IMR-90 (cell line): ENCODE measurements around the gene SEC11C. TPM values are rescaled to one million over a fixed set of nuclear protein-coding genes. Genes with fewer than 3 reads are reported as not detected.
A peak's percentile ranks its signal among the peaks of the same experiment; 100 is the strongest.

Source experiments
- ATAC-seq: fragments of 200-7000 bp; cut with Tn5 transposase; 2 replicates; pipeline ENCODE4 v1.9.1; 2020; ENCODE audit warnings: low read depth, mild to moderate bottlenecking, moderate library complexity
- Bru-seq: library from RNA; stranded (reverse); fragments of 400-500 nt; gene quantifications from one replicate; lab custom pipeline; 2021; lab: Mats Ljungman, UMichigan
- BruChase-seq, 2 experiments: library from RNA; stranded (reverse); fragments of 400-500 nt; gene quantifications; one replicate each; lab custom pipeline; 2021; lab: Mats Ljungman, UMichigan
- BruUV-seq: library from RNA; stranded (reverse); fragments of 400-500 nt; replicated peaks from 2 replicates; lab custom pipeline; 2021; lab: Mats Ljungman, UMichigan
- CTCF ChIA-PET: fragments of 300-600 bp; formaldehyde crosslinking; extraction: SDS; loops from one replicate; lab custom pipeline; 2021; ENCODE audit warnings: antibody characterized with exemption; lab: Yijun Ruan, JAX
- POLR2A ChIA-PET: fragments of 300-600 bp; sonication (Branson Sonifier 250); formaldehyde crosslinking; loops from one replicate; lab custom pipeline; 2022; ENCODE audit warnings: antibody characterized with exemption; ENCODE audit not compliant: unreplicated experiment; lab: Charles Lee
- DNase-seq: peaks from one replicate; pipeline ENCODE4 v3.0.0; 2013
- H2AFZ ChIP-seq: replicated peaks from 2 replicates; pipeline ENCODE3; 2013; ENCODE audit warnings: low read length, mild to moderate bottlenecking; ENCODE audit not compliant: poor library complexity
- H2AK5ac ChIP-seq: 2 replicates; pipeline ENCODE4 v1.6.1; 2013; ENCODE audit warnings: low read depth, low read length, inconsistent platforms
- H2AK9ac ChIP-seq: replicated peaks from 2 replicates; pipeline ENCODE3; 2013; ENCODE audit warnings: mild to moderate bottlenecking, low read depth, low read length, moderate library complexity; ENCODE audit not compliant: poor library complexity
- H2BK120ac ChIP-seq: 2 replicates; pipeline ENCODE4 v1.6.1; 2013; ENCODE audit warnings: low read depth, low read length, inconsistent platforms
- H2BK15ac ChIP-seq: 3 replicates; pipeline ENCODE4 v1.6.1; 2013; ENCODE audit warnings: low read depth, low read length, inconsistent platforms
- H2BK20ac ChIP-seq: 2 replicates; pipeline ENCODE4 v1.6.1; 2013; ENCODE audit warnings: low read depth, mild to moderate bottlenecking, inconsistent platforms, low read length, moderate library complexity
- H2BK5ac ChIP-seq: 2 replicates; pipeline ENCODE4 v1.6.1; 2013; ENCODE audit warnings: mild to moderate bottlenecking, low read depth, low read length, inconsistent platforms; ENCODE audit not compliant: poor library complexity, severe bottlenecking
- H3K14ac ChIP-seq: replicated peaks from 2 replicates; pipeline ENCODE4 v1.6.1; 2013; ENCODE audit warnings: low read depth, low read length, inconsistent platforms
- H3K18ac ChIP-seq: 2 replicates; pipeline ENCODE4 v1.6.1; 2013; ENCODE audit warnings: low read depth, low read length, control low read depth
- H3K23ac ChIP-seq: 2 replicates; pipeline ENCODE4 v1.6.1; 2013; ENCODE audit warnings: low read depth, low read length, inconsistent platforms
- H3K27ac ChIP-seq: 2 replicates; pipeline ENCODE4 v1.5.1; 2013; ENCODE audit warnings: mild to moderate bottlenecking, control low read depth, low read length; ENCODE audit not compliant: insufficient read depth
- H3K27me3 ChIP-seq: 2 replicates; pipeline ENCODE4 v1.6.1; 2013; ENCODE audit warnings: low read length; ENCODE audit not compliant: control insufficient read depth, insufficient read depth
- H3K36me3 ChIP-seq: 2 replicates; pipeline ENCODE4 v1.6.1; 2013; ENCODE audit warnings: low read length, mixed read lengths; ENCODE audit not compliant: control insufficient read depth, insufficient read depth
- H3K4ac ChIP-seq: 2 replicates; pipeline ENCODE4 v1.6.1; 2013; ENCODE audit warnings: low read depth, low read length, inconsistent platforms
- H3K4me1 ChIP-seq: 2 replicates; pipeline ENCODE4 v1.6.1; 2013; ENCODE audit warnings: low read length, mixed read lengths; ENCODE audit not compliant: control insufficient read depth, insufficient read depth
- H3K4me2 ChIP-seq: 2 replicates; pipeline ENCODE4 v1.6.1; 2013; ENCODE audit warnings: low read depth, mild to moderate bottlenecking, control low read depth, low read length, moderate library complexity
- H3K4me3 ChIP-seq: 2 replicates; pipeline ENCODE4 v1.5.1; 2013; ENCODE audit warnings: low read depth, mild to moderate bottlenecking, control low read depth, low read length, moderate library complexity; ENCODE audit not compliant: insufficient read depth
- H3K56ac ChIP-seq: 2 replicates; pipeline ENCODE4 v1.6.1; 2013; ENCODE audit warnings: low read length, inconsistent platforms; ENCODE audit not compliant: insufficient read depth; ENCODE audit errors: extremely low read depth
- H3K79me1 ChIP-seq, 2 experiments: 2 replicates each; pipeline ENCODE4 v1.6.1; 2013; ENCODE audit warnings: low read length in 2 of 2, inconsistent platforms in 1 of 2, low read depth in 1 of 2
- H3K9ac ChIP-seq: 2 replicates; pipeline ENCODE4 v1.6.1; 2013; ENCODE audit warnings: low read depth, low read length, control low read depth
- H3K9me1 ChIP-seq: 2 replicates; pipeline ENCODE4 v1.6.1; 2013; ENCODE audit warnings: low read length, inconsistent platforms; ENCODE audit not compliant: insufficient read depth
- H3K9me3 ChIP-seq: 2 replicates; pipeline ENCODE4 v1.6.1; 2013; ENCODE audit warnings: low read length; ENCODE audit not compliant: control insufficient read depth, insufficient read depth
- H4K20me1 ChIP-seq: 2 replicates; pipeline ENCODE4 v1.6.1; 2013; ENCODE audit warnings: low read length, inconsistent platforms; ENCODE audit not compliant: insufficient read depth
- H4K5ac ChIP-seq: 2 replicates; pipeline ENCODE4 v1.6.1; 2013; ENCODE audit warnings: mild to moderate bottlenecking, low read depth, low read length, control low read depth
- H4K8ac ChIP-seq, 2 experiments: 2 replicates each; pipeline ENCODE4 v1.6.1; 2013; ENCODE audit warnings: low read depth in 2 of 2, low read length in 2 of 2, control low read depth in 1 of 2, inconsistent platforms in 1 of 2
- H4K91ac ChIP-seq: 2 replicates; pipeline ENCODE4 v1.6.1; 2013; ENCODE audit warnings: low read depth, low read length, inconsistent platforms; ENCODE audit not compliant: insufficient read depth
- CHD1 ChIP-seq: IDR thresholded peaks from 2 replicates; pipeline ENCODE4 v1.6.1; 2012; ENCODE audit warnings: low read depth, low read length, improper control_type of control experiment
- MAFK ChIP-seq: IDR thresholded peaks from 2 replicates; pipeline ENCODE4 v1.6.1; 2012; ENCODE audit warnings: low read depth, low read length, improper control_type of control experiment
- MAZ ChIP-seq: IDR thresholded peaks from 2 replicates; pipeline ENCODE4 v1.6.1; 2012; ENCODE audit warnings: low read depth, mild to moderate bottlenecking, low read length, improper control_type of control experiment, moderate library complexity, borderline replicate concordance
- MXI1 ChIP-seq: IDR thresholded peaks from 2 replicates; pipeline ENCODE4 v1.6.1; 2012; ENCODE audit warnings: low read depth, mild to moderate bottlenecking, low read length, moderate library complexity, borderline replicate concordance
- NFE2L2 ChIP-seq: fragments of 150-350 bp; IDR thresholded peaks from 2 replicates; pipeline ENCODE4 v1.6.1; 2016; ENCODE audit warnings: low read depth, mild to moderate bottlenecking, low read length
- POLR2A ChIP-seq: IDR thresholded peaks from 2 replicates; pipeline ENCODE4 v1.6.1; 2012; ENCODE audit warnings: mild to moderate bottlenecking, low read depth, low read length
- RFX5 ChIP-seq: IDR thresholded peaks from 2 replicates; pipeline ENCODE4 v1.8.0; 2012; ENCODE audit warnings: low read depth, mild to moderate bottlenecking, low read length, moderate library complexity
- SMC3 ChIP-seq: fragments of 150-350 bp; IDR thresholded peaks from 2 replicates; pipeline ENCODE4 v1.6.1; 2016; ENCODE audit warnings: low read depth, mild to moderate bottlenecking, antibody characterized with exemption, low read length, moderate library complexity
- WGBS, 2 experiments: methylation state at CpG; one replicate each; pipeline versions ENCODE4 v1.1.5 to v1.1.7; 2013; ENCODE audit warnings: missing lambda C conversion rate in 2 of 2; ENCODE audit not compliant: insufficient read length in 1 of 2; ENCODE audit errors: extremely low coverage in 2 of 2; 5-methylcytosine and 5-hydroxymethylcytosine counted together
- dilution Hi-C: fragments of 300-500 bp; cut with HindIII; formaldehyde crosslinking; loops from one replicate; pipeline ENCODE4 v1.14.3; 2018; ENCODE audit warnings: low sequenced_read_pairs; ENCODE audit not compliant: unreplicated experiment
- in situ Hi-C: fragments of 300-500 bp; cut with MboI; formaldehyde crosslinking; loops from 3 replicates; pipeline ENCODE4 v1.14.3; 2019; ENCODE audit warnings: low sequenced_read_pairs, inconsistent platforms, mixed read lengths
- intact Hi-C: fragments of 100-400 bp; cut with micrococcal nuclease; formaldehyde crosslinking; loops from 2 replicates; pipeline ENCODE4 v1.10.0; 2022
- long read RNA-seq: library from polyadenylated mRNA; unstranded; transcript quantifications from one replicate; pipeline ENCODE4 v2.0.0, GENCODE V29; 2021; ENCODE audit not compliant: unreplicated experiment
- polyA plus RNA-seq, 3 experiments: library from polyadenylated mRNA; depleted of rRNA; stranded (reverse); fragments of >200 nt; gene quantifications; 2 replicates each; pipeline ENCODE4 v1.2.3, GENCODE V29; 2012; ENCODE audit warnings: low replicate concordance in 1 of 3
- total RNA-seq: library from RNA; depleted of rRNA; stranded (reverse); fragments of >200 nt; gene quantifications from 2 replicates; pipeline ENCODE4 v1.2.3, GENCODE V29; 2012; rRNA removed
- TF ChIP-seq, protein P1 (sequence below): fragments of 150-350 bp; IDR thresholded peaks from 2 replicates; pipeline ENCODE4 v1.6.1; 2016; ENCODE audit warnings: low read depth, mild to moderate bottlenecking, low read length, moderate library complexity, borderline replicate concordance
- TF ChIP-seq, protein P2 (sequence below): fragments of 150-350 bp; IDR thresholded peaks from 2 replicates; pipeline ENCODE4 v1.6.1; 2017; ENCODE audit warnings: mild to moderate bottlenecking, antibody characterized with exemption, low read length, low read depth
- TF ChIP-seq, protein P3 (sequence below): conservative IDR thresholded peaks from 2 replicates; pipeline ENCODE4 v1.5.1; 2012; ENCODE audit warnings: mild to moderate bottlenecking, low read depth, low read length, improper control_type of control experiment

Gene SEC11C
- 8.9 and 10.6 TPM in 2 replicates for total RNA-seq
- 11.9 and 14.4 TPM in 2 replicates for polyA plus RNA-seq (2012; rRNA removed)
- polyA plus RNA-seq (2012; cell fraction: cytosol; rRNA removed), result 4.4 and 8.9 TPM in 2 replicates
- 1.9 and 2.9 TPM in 2 replicates for polyA plus RNA-seq (2012; cell fraction: nucleus; rRNA removed; ENCODE audit: low replicate concordance)
- Bru-seq, nascent RNA, result percentile 46 among the genes with signal in this experiment
- percentile 42 among the genes with signal in this experiment for BruChase-seq, experiment 1, labeled RNA remaining after a 6-hour chase
- percentile 37 among the genes with signal in this experiment for BruChase-seq, experiment 2, labeled RNA remaining after a 2-hour chase
- long read RNA-seq, transcript SEC11C-204 (6 exons, 1,202 nt), result major isoform, 12 of 18 reads
- long read RNA-seq, partial matches to known transcripts, result 1 of 18 reads
- long read RNA-seq, other reads (novel, unspliced or antisense), result 4 of 18 reads

DNA sequence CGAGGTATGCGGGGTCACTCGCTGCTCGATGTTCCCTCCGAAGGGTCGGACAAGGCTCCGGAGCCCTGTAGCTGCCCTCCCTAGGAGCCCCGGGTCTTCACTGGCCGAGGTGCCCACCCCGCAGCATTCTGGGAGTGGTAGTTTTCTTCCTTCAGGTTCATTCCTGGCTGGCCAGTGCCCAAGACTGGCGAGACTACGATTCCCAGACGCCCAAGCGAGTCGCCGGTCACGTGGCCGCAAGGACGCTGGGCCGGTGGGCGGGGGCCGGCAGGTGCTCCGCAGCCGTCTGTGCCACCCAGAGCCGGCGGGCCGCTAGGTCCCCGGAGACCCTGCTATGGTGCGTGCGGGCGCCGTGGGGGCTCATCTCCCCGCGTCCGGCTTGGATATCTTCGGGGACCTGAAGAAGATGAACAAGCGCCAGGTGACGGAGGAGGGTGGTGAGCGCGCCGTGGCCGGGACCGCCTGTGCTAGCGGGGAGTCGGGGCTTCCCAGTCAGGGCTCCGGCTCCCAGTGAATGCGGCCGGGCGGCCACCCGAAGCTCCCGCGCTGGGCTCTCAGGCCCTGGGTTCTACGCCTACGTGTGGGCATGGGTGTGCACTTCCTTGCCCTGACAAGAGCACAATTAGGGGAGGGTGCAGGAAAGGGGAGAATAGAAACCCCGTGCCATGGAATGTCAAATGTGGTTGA lies at the start of gene SEC11C:
Gene SEC11C (plus strand): TSS at position 270 of the 687 bp plus-strand sequence. CDS start 65 bp downstream, at position 335.
- H4K91ac ChIP-seq, result peak within 1 kb of the TSS; percentile 29; the same call in 1 of the 2 replicates
- no peaks in the 10 kb centered on the region for H3K9me1 ChIP-seq
- H3K36me3 ChIP-seq, result no peaks in the 10 kb centered on the region
- peak within 1 kb of the TSS; percentile 93 for H3K4me2 ChIP-seq
- H3K14ac ChIP-seq, result peak within 1 kb of the TSS; percentile 69
- 2% methylated on average over 26 of the region's 55 CpGs; no CpG with 5 or more reads in 1 of the 2 experiments for WGBS, 2 experiments
- dilution Hi-C loops, result no loop called here
- H2BK15ac ChIP-seq, result peak within 1 kb of the TSS; percentile 9; the same call in 1 of the 3 replicates
- H3K56ac ChIP-seq, result peak within 1 kb of the TSS; percentile 77
- H3K79me1 ChIP-seq, result peaks cover 11 to 22% of the 10 kb centered on the region in 2 experiments; a peak in 2 of 4 replicates
- peaks cover 10% of the 10 kb centered on the region for H3K27me3 ChIP-seq
- BruUV-seq, result no TSS peak
- ChIA-PET POLR2A (no interaction called here), CTCF (no interaction called here)
- H3K9ac ChIP-seq, result peak within 1 kb of the TSS; percentile 65
- DNase-seq (peak; percentile 94), ATAC-seq (peak; percentile 96)
- no peak within 1 kb of the TSS for H4K5ac ChIP-seq
- in situ Hi-C loops, result no loop called here
- peak within 1 kb of the TSS; percentile 75 for H3K23ac ChIP-seq
- H3K18ac ChIP-seq, result no peak within 1 kb of the TSS
- peak within 1 kb of the TSS in 1 of 2 experiments; percentile 95; a peak in 2 of 4 replicates for H4K8ac ChIP-seq
- H4K20me1 ChIP-seq, result no peaks in the 10 kb centered on the region
- H3K27ac ChIP-seq, result peak within 1 kb of the TSS; percentile 68
- no peaks in the 10 kb centered on the region for H3K9me3 ChIP-seq
- H3K4me3 ChIP-seq, result peak within 1 kb of the TSS; percentile 78
- peak within 1 kb of the TSS; percentile 88 for H2AK9ac ChIP-seq
- H2BK20ac ChIP-seq, result peak within 1 kb of the TSS; percentile 6; the same call in 1 of the 2 replicates
- no peak within 1 kb of the TSS for H2BK5ac ChIP-seq
- no peak within 1 kb of the TSS for H2AK5ac ChIP-seq
- peak within 1 kb of the TSS; percentile 44; the same call in 1 of the 2 replicates for H2BK120ac ChIP-seq
- H2AFZ ChIP-seq, result peak within 1 kb of the TSS; percentile 100
- intact Hi-C loops, result loop anchor here (5.0 kb wide), 1 partner anchor 133 kb away; the partner anchor contains the start of gene RAX
- H3K4me1 ChIP-seq, result no peaks in the 10 kb centered on the region
- peak within 1 kb of the TSS; percentile 86 for H3K4ac ChIP-seq
- TF ChIP-seq POLR2A (no peak), RFX5 (no peak), MAZ (peak; percentile 87; the same call in 1 of the 2 replicates), SMC3 (no peak), MXI1 (peak; percentile 15; the same call in 1 of the 2 replicates), CHD1 (no peak), NFE2L2 (no peak), MAFK (no peak)
- TF ChIP-seq, protein P1, sequence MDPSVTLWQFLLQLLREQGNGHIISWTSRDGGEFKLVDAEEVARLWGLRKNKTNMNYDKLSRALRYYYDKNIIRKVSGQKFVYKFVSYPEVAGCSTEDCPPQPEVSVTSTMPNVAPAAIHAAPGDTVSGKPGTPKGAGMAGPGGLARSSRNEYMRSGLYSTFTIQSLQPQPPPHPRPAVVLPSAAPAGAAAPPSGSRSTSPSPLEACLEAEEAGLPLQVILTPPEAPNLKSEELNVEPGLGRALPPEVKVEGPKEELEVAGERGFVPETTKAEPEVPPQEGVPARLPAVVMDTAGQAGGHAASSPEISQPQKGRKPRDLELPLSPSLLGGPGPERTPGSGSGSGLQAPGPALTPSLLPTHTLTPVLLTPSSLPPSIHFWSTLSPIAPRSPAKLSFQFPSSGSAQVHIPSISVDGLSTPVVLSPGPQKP, result no peak
- TF ChIP-seq, protein P2, sequence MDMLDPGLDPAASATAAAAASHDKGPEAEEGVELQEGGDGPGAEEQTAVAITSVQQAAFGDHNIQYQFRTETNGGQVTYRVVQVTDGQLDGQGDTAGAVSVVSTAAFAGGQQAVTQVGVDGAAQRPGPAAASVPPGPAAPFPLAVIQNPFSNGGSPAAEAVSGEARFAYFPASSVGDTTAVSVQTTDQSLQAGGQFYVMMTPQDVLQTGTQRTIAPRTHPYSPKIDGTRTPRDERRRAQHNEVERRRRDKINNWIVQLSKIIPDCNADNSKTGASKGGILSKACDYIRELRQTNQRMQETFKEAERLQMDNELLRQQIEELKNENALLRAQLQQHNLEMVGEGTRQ, result peak; percentile 97
- TF ChIP-seq, protein P3, sequence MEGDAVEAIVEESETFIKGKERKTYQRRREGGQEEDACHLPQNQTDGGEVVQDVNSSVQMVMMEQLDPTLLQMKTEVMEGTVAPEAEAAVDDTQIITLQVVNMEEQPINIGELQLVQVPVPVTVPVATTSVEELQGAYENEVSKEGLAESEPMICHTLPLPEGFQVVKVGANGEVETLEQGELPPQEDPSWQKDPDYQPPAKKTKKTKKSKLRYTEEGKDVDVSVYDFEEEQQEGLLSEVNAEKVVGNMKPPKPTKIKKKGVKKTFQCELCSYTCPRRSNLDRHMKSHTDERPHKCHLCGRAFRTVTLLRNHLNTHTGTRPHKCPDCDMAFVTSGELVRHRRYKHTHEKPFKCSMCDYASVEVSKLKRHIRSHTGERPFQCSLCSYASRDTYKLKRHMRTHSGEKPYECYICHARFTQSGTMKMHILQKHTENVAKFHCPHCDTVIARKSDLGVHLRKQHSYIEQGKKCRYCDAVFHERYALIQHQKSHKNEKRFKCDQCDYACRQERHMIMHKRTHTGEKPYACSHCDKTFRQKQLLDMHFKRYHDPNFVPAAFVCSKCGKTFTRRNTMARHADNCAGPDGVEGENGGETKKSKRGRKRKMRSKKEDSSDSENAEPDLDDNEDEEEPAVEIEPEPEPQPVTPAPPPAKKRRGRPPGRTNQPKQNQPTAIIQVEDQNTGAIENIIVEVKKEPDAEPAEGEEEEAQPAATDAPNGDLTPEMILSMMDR, result no peak
